HFF-Myc (cell line): ENCODE data around the gene SEMA5A.
A peak's percentile ranks its signal among the peaks of the same experiment; 100 is the strongest.

ENCODE experiments used
- DNase-seq: peaks from one replicate; pipeline ENCODE4 v3.0.0-alpha.2; 2011; ENCODE audit warnings: low read depth; ENCODE audit errors: extremely low read depth
- H3K4me3 ChIP-seq: replicated peaks from 2 replicates; pipeline ENCODE4 v1.5.1; 2011; ENCODE audit warnings: low read depth, mild to moderate bottlenecking, control low read depth, low read length
- TF ChIP-seq, protein P1 (sequence below): IDR thresholded peaks from 2 replicates; pipeline ENCODE4 v1.5.1; 2012; ENCODE audit warnings: mild to moderate bottlenecking, low read depth, low read length, control low read depth; ENCODE audit errors: missing control alignments

The SEMA5A gene

GRCh38 chr5:9335754-9336495 lies 209.9 kb downstream of the SEMA5A start:
- TF ChIP-seq, protein P1, sequence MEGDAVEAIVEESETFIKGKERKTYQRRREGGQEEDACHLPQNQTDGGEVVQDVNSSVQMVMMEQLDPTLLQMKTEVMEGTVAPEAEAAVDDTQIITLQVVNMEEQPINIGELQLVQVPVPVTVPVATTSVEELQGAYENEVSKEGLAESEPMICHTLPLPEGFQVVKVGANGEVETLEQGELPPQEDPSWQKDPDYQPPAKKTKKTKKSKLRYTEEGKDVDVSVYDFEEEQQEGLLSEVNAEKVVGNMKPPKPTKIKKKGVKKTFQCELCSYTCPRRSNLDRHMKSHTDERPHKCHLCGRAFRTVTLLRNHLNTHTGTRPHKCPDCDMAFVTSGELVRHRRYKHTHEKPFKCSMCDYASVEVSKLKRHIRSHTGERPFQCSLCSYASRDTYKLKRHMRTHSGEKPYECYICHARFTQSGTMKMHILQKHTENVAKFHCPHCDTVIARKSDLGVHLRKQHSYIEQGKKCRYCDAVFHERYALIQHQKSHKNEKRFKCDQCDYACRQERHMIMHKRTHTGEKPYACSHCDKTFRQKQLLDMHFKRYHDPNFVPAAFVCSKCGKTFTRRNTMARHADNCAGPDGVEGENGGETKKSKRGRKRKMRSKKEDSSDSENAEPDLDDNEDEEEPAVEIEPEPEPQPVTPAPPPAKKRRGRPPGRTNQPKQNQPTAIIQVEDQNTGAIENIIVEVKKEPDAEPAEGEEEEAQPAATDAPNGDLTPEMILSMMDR: no peak
- H3K4me3 ChIP-seq: no peak overlapping the region
- peak; percentile 81 for DNase-seq

DNA sequence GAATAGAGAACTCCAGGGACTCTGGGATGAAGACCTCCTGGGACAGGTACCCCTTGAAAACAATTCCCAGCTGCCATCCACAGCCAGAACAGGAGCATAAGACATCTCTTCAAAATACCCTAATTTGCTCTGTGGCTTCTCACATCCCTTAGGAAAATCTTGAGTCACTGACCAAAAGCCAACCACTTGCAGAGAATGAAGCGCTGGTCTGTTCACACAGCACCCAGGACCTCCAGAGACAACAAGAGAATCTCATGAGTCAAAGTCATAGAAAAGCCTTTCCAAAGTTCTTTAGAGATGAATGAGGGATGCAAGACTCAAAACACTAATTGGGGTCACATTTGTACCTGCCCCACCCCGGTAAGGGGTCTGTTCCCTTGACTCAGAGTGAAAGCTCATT lies 210.6 kb downstream of the SEMA5A start:
- DNase-seq: no peak
- TF ChIP-seq, protein P1: no peak
- H3K4me3 ChIP-seq: no peak overlapping the region

DNA sequence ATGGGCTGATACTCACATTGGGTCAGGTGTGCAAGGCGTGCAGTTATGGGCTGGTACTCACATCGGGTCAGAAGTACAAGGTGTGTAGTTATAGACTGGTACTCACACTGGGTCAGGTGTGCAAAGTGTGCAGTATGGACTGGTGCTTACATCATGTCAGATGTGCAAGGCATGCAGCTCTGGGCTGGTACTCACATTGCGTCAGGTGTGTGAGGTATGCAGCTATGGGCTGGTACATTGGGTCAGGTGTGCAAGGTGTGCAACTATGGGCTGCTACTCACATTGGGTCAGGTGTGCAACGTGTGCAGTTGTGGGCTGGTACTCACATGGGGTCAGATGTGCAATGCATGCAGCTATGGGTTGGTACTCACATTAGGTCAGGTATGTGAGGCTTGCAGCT lies 213.8 kb downstream of the SEMA5A start:
- DNase-seq: no peak
- no peak overlapping the region for H3K4me3 ChIP-seq
- TF ChIP-seq, protein P1: no peak

DNA sequence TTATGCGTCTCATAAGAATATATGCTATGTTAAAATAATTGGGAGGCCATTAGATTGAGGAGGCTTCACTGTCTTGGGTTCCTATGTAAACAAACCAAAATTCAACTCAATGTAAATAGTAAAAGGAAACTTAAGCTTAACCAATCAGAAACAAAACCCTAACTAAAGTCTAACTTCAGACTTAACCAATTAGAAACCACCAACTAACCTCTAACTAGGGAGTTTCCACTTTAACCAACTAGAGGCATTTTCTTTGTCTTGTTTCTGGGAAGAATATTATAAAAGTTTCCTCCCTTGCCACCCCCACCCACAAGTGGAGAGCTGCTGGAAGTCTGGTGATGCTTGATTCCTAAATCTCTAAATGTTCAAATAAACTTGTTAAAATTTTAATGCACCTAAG lies 214.5 kb downstream of the SEMA5A start:
- DNase-seq: no peak
- TF ChIP-seq, protein P1: no peak
- H3K4me3 ChIP-seq: no peak overlapping the region

- no peak for DNase-seq
- TF ChIP-seq, protein P1: no peak
These were observed 216.8 kb downstream of the SEMA5A start for GRCh38 chr5:9329125-9329524.

GRCh38 chr5:9325549-9325948 lies 220.3 kb downstream of the SEMA5A start:
- DNase-seq: no peak
- H3K4me3 ChIP-seq: no peak overlapping the region
- TF ChIP-seq, protein P1: no peak

More at GRCh38 chr5:9329125-9329524, 216.8 kb downstream of the SEMA5A start:
- no peak overlapping the region for H3K4me3 ChIP-seq
